ENCODE data around the gene SLC2A3.
"Not testable (repeated sequence)": the region's sequence is repeated elsewhere in the genome, so short reads cannot be mapped to it uniquely, and the experiment has no call there.

The SLC2A3 gene

DNA sequence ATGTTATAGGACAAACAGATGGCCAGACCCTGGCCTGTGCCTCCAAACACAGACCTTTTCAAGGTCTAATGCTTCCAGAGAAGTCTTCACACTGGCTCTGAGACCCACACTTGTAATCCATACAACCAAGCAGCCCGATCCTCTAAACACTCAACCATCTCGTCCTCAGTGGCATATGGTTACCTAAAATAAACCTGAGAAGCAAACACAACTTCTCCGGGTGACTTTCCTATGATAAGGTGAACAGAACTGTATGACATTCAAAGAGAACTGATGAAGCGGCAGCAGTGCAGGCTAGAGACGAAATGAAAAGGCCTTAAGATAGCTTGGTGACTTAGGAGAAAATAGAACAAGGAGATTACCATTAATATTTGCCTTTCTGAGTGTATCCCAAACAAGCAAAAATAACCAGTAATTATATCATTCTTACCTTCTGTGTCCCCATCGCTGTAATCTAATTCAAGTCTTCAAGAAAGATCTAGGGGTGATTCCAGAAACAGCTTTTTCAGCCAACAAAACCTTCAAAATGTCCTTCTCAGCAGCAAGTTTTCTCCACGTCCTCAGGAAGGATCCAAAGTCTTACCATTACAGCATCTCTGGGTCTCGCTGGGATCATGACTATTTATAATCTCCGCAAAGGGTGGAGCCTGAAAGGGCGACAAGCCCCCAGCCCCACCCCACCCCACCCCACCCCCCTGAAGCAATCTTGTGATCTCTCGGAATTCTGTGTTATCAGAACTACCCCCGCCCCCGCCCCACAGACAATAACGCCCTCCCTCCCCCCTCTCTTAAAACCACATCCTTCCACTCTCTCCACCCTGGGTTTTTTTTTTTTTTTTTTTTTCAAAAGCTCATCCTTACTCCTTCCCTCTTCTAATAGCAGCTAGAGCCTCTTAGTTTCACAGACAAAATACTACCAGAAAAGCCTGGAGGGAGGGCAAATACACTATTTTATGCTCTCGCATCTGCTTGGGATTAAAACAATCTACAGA, at the start of gene SLC2A3:
Gene SLC2A3 (minus strand): TSS at position 598 of the 992 bp plus-strand sequence. CDS start 153 bp downstream, at position 445.
- peak; percentile 30 to 64 for DNase-seq (ENCODE audit: low read depth in 1 of 2, low spot score in 1 of 2)

DNA sequence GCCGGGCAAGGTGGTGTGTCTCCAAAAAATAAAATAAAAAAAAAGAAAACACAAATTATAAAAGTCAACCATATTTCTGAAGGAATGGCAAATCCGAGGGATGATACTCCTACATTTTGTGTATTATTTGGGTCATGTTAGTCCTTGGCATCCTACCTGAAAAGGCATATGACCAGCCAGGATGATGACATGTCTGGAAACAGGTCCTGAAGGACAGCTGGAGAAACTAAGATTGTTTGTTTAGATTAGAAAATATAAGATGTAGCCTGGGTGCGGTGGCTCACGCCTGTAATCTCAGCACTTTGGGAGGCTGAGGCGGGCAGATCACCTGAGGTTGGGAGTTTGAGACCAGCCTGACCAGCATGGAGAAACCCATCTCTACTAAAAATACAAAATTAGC, 48.9 kb upstream of the SLC2A3 start:
- no peak for DNase-seq (ENCODE audit: low read depth in 1 of 2, low spot score in 1 of 2)

DNA sequence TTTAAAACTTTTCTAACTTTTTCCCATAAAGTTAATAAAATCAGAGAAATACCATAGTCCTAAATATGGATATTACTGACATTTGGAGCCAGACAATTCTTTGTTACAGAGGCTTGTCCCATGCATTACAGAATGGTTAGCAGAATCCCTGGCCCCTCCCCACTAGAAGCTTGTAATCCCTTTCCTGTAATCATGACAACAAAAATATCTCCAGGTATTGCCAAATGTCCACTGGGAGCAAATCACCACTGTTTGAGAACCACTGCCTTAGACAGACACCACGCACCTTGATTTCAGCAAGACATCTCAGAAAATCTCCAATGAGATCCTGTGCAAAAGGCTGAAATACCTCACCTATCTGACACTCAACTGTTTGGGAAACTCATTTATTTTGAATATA, 47.5 kb upstream of the SLC2A3 start:
- DNase-seq (ENCODE audit: low read depth in 1 of 2, low spot score in 1 of 2), result not testable (repeated sequence)

DNA sequence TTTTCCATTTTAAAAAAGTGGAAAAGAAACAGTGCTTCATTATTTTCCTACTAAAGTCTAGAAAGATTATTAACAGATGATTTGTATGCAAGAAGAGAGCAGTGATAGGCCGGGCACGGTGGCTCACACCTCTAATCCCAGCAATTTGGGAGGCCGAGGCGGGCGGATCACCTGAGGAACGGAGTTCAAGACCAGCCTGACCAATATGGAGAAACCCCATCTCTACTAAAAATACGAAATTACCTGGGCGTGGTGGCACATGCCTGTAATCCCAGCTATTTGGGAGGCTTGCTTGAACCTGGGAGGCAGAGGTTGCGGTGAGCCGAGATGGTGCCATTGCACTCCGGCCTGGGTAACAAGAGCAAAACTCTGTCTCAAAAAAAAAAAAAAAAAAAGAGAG, 47.0 kb upstream of the SLC2A3 start:
- DNase-seq (ENCODE audit: low read depth in 1 of 2, low spot score in 1 of 2), result not testable (repeated sequence)

DNA sequence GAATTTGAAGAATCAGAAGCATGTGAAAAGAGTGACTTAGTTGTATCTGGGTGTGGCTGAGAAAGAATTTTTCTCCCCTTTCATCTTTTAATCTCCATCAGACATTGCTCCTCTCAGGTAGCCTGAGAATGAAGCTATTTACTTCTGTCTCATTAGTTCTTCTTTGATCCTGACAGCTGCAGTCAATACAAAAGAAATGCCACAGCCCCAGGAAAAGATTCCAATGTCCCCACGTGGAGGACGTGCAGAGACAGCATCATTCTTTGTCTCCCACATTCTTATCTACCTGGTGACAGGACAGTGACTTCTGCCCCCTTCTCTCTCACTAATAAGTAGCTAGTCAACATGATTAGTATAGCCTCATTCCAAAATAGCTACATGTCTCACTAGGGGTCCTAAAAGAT, 46.3 kb upstream of the SLC2A3 start:
- DNase-seq (ENCODE audit: low read depth in 1 of 2, low spot score in 1 of 2), result not testable (repeated sequence)

DNA sequence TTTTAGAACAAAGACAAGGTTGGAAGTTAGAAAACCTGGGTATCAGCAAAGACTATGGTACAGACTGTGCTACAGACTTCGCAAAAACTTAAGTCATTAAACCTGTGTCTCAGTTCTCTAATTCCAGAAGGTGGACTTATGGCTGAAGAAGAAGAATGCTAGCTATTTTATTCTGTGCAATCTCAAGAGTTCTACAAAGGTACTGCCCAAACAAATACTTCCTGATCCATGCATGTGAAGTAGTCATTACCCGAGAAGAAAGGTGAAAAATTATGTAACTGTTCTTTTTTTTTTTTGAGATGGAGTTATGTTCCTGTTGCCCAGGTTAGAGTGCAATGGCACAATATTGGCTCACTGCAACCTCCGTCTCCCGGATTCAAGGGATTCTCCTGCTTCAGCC, 45.5 kb upstream of the SLC2A3 start:
- DNase-seq (ENCODE audit: low read depth in 1 of 2, low spot score in 1 of 2), result no peak

DNA sequence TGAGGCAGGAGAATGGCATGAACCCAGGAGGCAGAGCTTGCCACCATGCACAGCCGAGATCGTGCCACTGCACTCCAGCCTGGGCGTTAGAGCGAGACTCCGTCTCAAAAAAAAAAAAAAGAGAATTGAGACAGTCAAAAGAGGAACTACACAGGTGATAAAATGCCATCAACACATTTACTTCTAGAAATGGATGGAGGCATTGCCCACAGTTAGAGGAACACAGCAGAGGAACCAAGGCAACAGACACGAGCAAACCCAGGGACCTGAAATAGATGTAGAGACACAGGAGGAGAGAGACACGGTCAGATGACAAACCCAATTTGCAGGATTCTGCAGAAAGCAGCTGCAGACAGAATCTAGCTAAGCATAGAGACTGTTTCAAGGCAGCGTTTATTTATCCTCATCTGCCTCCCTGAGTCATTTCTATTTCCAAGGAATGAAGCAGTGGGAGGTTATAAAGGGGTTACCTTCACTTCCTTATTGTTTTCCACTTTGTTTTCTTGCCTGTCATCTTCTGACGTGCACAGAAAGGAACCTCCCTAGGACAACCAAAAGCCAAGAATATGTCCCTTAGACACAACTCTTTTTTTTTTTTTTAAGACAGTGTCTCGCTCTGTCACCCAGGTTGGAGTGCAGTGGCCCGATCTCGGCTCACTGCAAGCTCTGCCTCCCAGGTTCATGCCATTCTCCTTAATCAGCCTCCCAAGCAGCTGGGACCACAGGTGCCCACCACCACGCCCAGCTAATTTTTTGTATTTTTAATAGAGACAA, 41.6 kb upstream of the SLC2A3 start:
- DNase-seq (ENCODE audit: low read depth in 1 of 2, low spot score in 1 of 2), result not testable (repeated sequence)

DNA sequence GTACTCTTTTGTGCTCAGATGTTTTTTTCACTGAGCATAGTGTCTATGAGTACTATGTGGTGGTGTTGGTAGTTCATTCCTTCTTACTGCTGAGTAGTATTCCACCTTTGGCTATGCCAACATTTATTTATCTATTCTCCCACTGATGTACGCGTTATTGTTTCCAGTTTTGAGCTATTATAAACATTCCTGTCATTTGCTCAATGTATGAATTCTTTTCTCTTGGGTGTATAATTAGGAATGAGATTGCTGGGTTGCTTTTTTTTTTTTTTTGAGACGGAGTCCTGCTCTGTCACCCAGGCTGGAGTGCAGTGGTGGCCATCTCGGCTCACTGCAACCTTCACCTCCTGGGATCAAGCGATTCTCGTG, 37.5 kb upstream of the SLC2A3 start:
- DNase-seq (ENCODE audit: low read depth in 1 of 2, low spot score in 1 of 2), result no peak

DNA sequence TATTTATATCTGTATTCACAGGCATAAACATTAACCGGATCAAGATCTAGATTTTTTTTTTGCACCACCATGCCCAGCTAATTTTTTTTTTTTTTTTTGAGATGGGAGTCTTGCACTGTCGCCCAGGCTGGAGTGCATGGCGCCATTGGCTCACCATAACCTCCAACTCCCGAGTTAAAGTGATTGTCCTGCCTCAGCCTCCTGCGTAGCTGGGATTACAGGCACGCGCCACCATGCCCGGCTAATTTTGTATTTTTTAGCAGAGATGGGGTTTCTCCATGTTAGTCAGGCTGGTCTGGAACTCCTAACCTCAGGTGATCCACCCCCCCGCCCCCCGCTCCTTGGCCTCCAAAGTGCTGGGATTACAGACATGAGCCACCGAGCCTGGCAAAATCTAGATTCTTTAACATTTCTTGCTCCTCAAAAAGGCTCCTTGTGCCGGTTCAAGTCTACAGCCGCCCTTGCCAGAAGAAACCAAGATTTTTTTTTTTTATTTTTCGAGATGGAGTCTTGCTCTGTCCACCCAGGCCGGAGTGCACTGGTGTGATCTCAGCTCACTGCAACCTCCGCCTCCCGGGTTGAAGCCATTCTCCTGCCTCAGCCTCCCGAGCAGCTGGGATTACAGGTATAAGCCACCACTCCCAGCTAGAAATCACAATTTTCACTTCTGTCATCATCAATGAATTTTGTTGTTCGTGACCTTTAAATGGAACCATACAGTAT, 36.9 kb upstream of the SLC2A3 start:
- DNase-seq (ENCODE audit: low read depth in 1 of 2, low spot score in 1 of 2), result no peak

DNA sequence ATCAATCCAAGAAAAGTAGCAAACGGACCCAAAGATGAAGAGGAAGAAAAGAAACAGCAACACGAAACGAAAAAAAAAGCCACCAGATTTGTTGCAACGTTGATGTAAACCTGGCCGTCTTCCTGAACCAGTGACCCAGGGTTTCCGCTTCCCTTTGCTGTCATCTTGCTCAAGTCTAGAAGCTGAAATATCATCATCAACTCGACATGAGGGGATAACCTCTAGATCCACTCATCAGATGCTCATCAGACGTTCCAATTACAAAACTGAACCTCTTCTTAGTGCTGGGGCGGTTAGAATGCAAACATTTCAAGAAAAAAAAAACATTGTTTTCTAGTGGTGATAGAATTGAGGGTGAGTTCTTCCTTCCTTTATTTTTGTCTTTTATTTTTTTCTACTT, 36.3 kb upstream of the SLC2A3 start:
- not testable (repeated sequence) for DNase-seq (ENCODE audit: low read depth in 1 of 2, low spot score in 1 of 2)

DNA sequence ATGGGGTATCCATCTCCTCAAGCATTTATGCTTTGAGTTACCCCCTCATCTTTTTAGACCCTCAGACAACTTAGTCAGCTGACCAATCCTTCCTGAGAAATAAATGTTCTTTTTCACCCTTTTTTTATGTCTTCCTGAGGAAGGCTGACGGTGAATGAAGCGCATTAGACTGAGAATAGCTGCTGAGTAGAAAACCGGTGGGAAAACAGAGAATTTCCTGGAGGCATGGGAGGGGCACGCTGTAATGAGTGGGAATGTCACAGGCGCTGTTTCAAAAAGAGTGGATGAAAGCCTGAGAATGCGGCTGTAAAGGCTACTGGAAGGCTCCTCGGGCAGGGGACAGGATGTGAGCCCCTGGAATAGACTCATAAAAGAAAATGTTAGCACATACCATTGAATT, 35.8 kb upstream of the SLC2A3 start:
- DNase-seq (ENCODE audit: low read depth in 1 of 2, low spot score in 1 of 2), result not testable (repeated sequence)

DNA sequence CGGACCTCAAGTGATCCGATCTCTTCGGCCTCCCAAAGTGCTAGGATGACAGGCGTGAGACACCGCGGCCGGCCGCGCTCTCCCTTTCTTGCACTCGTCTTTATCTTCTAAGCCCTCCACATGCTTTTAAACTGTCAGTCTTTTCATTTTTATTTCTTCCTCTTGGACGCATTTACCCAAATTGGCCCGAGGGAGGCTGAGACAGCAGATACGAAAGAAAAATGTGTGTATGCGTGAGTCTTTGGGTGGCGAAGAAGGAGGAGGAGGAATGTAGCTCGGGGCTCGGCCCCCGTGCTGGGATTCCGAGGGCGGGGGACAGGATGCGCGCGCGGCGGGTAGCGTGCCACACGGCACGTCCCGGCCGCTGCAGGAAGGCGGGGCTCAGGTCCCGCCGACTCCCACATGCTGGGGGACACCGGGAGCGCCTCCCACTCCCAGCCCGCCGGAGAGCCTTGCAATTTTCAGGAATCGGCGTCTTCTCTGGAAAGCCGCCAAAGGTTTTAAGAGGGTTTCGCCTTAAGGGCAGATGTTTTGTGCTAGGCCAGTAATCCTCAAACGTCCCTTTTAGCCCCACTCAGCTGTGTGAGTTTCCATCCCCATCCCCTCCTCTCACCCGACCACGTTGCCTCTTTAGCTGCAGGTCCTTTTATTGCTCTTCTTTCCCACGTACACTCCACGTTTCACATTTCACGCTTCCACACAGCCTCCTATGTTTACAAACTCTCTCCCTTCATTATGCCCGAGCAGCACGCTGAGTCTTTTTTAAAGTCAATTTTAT, 34.7 kb upstream of the SLC2A3 start:
- peak; percentile 70 to 76 for DNase-seq (ENCODE audit: low read depth in 1 of 2, low spot score in 1 of 2)

DNA sequence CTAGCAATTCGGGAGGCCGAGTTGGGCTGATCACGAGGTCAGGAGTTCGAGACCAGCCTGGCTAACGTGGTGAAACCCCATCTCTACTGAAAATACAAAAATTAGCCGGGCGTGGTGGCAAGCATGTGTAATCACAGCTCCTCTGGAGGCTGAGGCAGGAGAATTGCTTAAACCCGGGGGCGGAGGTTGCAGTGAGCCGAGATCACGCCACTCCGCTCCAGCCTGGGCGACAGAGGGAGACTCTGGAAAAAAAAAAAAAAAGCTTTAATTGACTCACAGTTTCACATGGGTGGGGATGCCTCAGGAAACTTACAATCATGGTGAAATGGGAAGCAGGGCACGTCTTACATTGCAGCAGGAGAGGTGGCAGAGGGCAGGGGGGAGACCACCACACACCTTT, 30.6 kb upstream of the SLC2A3 start:
- DNase-seq (ENCODE audit: low read depth in 1 of 2, low spot score in 1 of 2), result no peak

DNA sequence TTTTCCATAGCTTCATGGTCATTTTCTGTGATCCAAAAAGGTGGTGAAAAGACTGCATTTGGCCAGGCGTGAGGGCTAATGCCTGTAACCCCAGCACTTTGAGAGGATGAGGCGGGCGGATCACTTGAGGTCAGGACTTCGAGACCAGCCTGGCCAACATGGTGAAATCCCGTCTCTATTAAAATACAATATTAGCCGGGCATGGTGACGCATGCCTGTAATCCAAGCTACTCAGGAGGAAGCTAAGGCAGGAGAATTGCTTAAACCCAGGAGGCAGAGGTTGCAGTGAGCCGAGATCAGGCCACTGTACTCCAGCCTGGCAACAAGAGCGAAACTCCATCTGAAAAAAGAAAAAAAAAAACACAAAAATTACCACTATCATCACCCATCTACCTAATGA, 28.7 kb upstream of the SLC2A3 start:
- not testable (repeated sequence) for DNase-seq (ENCODE audit: low read depth in 1 of 2, low spot score in 1 of 2)

DNA sequence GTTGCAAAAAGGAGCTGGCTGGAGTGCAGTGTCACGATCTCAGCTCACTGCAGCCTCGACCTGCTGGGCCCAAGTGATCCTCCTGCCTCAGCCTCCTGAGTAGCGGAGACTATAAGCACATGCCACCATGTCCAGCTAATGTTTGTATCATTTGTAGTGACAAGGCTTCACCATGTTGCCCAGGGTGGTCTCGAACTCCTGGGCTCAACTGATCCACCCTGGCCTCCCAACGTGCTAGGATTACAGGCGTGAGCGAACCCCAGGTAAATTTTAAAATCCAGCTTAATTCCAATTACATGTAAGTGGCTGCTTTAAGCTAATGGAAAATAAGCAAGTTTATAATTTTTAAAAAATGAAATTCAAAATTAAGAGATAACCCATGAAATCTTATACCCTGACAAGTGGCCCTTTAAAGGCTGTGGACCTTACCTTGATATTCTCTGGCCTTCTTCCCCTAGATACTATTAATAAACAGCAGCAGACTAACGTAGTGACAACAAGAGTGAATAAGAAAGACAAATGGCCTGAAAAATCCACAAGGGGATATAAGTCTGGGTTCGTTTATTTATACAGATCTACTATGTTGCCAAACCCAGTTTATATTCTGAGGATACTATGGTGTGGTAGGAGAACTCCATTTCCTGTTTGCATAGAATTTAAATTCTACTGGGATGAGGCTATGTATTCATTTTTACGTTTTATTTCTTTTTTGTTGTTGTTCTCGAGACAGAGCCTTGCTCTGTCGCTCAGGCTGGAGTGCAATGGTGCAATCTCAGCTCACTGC, 25.6 kb upstream of the SLC2A3 start:
- no peak for DNase-seq (ENCODE audit: low read depth in 1 of 2, low spot score in 1 of 2)

DNA sequence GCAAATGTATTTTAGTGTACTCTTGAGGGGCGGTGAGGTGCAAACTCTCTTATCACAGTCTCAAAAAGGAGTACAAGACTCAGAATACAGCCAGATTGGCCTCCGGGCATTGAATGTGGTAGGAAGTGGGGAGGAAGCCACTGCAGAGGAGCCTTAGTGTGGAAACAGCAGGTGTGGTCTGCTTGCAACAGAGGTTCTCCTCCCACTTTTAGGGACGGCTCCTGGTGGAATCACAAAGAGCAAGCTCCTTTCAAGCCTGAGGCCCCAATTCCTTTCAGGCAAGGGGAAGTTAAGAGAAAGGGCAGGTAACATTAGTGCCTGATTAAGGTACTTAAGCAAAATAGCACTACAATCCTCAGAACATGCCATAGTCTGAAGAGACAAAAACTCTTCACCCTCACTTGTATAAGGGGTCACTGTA, 23.7 kb upstream of the SLC2A3 start:
- peak in 1 of 2 donors; percentile 12 for DNase-seq (ENCODE audit: low read depth in 1 of 2, low spot score in 1 of 2)

DNA sequence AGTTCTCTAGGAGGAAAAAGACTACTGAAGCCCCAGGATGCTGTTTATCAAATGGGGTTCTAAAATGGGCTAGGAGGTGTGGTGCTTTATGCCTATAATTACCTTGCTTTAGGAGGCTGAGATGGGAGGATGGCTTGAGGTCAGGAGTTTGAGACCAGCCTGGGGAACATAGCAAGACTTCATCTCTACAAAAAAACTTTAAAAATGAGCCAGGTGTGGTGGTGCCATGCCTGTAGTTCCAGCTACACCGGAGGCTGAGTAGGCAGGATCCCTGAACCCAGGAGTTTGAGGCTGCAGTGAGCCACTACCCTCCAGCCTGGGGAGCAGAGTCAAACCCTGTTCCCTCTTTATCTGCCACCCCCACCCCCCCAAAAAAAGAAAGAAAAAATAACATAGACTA, 23.3 kb upstream of the SLC2A3 start:
- no peak for DNase-seq (ENCODE audit: low read depth in 1 of 2, low spot score in 1 of 2)

DNA sequence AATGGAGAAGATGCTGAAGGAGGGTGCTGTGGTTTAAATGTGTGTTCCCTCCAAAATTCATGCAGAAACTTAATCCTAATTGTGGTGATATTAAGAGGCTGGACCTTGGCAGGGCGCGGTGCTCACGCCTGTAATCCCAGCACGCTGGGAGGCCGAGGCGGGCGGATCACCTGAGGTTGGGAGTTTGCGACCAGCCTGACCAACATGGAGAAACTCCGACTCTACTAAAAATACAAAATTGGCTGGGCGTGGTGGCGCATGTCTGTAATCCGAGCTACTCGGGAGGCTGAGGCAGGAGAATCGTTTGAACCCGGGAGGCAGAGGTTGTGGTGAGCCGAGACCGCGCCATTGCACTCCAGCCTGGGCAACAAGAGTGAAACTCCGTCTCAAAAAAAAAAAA, 18.9 kb upstream of the SLC2A3 start:
- not testable (repeated sequence) for DNase-seq (ENCODE audit: low read depth in 1 of 2, low spot score in 1 of 2)

DNA sequence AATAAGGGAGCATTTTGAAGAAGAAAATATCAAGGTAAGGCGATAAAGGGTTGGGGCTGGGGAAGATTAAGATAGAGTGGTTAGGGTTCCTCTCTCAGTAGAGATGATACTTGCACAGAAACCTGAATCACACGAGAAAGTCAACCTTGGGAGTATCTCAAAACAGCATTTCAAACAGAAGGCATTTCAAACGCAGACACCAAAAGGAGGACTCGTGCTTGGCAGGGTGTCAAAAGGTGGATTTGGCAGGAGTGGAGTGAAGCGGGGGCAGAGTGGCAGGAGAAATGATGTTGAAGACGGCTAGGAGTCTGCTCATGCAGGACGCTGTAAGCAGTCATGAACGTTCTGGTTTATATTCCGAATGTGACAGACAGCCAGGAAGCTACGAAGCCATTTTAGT, 18.4 kb upstream of the SLC2A3 start:
- DNase-seq (ENCODE audit: low read depth in 1 of 2, low spot score in 1 of 2), result not testable (repeated sequence)

DNA sequence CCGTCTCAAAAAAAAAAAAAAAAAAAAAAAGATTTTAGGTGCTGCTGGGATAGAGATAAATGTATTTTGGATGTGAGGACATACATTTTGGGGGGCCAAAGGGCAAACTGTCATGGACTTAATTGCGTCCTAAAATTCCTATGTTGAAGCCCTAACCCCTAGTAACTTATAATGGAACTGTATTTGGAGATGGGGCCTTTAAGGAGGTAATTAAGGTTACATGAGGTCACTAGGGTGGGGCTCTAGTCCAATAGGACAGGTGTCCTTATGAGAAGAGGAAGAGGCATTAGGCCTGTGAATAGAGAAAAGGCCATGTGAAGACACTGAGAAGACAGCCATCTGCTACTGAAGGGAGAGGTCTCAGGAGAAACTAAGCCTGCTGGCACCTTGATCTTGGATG, 17.9 kb upstream of the SLC2A3 start:
- not testable (repeated sequence) for DNase-seq (ENCODE audit: low read depth in 1 of 2, low spot score in 1 of 2)
